H1 (cell line): Measurements from ENCODE around the gene HS6ST1. TPM values are rescaled to one million over a fixed set of nuclear protein-coding genes. Genes with fewer than 3 reads are reported as not detected.

Experiments used
- ASH2L ChIP-seq: fragments of 200-600, 300-600 bp; sonication (generic); IDR thresholded peaks from one replicate; pipeline ENCODE4 v1.7.1; 2017; ENCODE audit warnings: low read length
- CHD2 ChIP-seq: IDR thresholded peaks from 2 replicates; pipeline ENCODE4 v1.6.1; 2012; ENCODE audit warnings: low read length, improper control_type of control experiment
- EP300 ChIP-seq, 2 experiments: IDR thresholded peaks; 1 replicate in 1 of 2; 2 replicates in 1 of 2; pipeline ENCODE4 v1.6.1; 2011 to 2012; ENCODE audit warnings: low read depth in 2 of 2, low read length in 2 of 2, mild to moderate bottlenecking in 2 of 2, borderline replicate concordance in 1 of 2, inconsistent platforms in 1 of 2, moderate library complexity in 1 of 2
- GTF2F1 ChIP-seq: IDR thresholded peaks from 2 replicates; pipeline ENCODE4 v1.6.1; 2012; ENCODE audit warnings: low read depth, low read length, improper control_type of control experiment, borderline replicate concordance
- PHF8 ChIP-seq: fragments of 200-600 bp; sonication (generic); conservative IDR thresholded peaks from 2 replicates; pipeline ENCODE4 v1.7.1; 2012; ENCODE audit warnings: low read depth, mild to moderate bottlenecking, inconsistent platforms, low read length, moderate library complexity
- POLR2A ChIP-seq, 2 experiments: IDR thresholded peaks; 1 replicate in 1 of 2; 2 replicates in 1 of 2; pipeline ENCODE4 v1.6.1; 2011; ENCODE audit warnings: low read depth in 2 of 2, low read length in 2 of 2, mild to moderate bottlenecking in 2 of 2; ENCODE audit errors: control extremely low read depth in 1 of 2
- RNF2 ChIP-seq: fragments of 200-900, 300-1000 bp; sonication (generic); IDR thresholded peaks from 2 replicates; pipeline ENCODE4 v1.7.1; 2016; ENCODE audit warnings: borderline replicate concordance, low read depth, mild to moderate bottlenecking, antibody characterized with exemption, low read length; ENCODE audit not compliant: poor library complexity, severe bottlenecking; ENCODE audit errors: missing control alignments
- polyA plus RNA-seq, 7 experiments: library from polyadenylated mRNA; depleted of rRNA in 3 of 7; stranded (reverse) in 5 of 7; unstranded in 2 of 7; fragments of >200 nt in 5 of 7; fragments of 200-250 nt in 2 of 7; gene quantifications; 1 replicate in 5 of 7; 2 replicates in 1 of 7; 4 replicates in 1 of 7; pipeline versions ENCODE4 v1.2.1 to v1.2.3, GENCODE V29; 2011 to 2013; ENCODE audit warnings: missing spikeins in 2 of 7, mixed read lengths in 2 of 7
- total RNA-seq: library from RNA; stranded (reverse); fragmentation: NEBNext Ultra II Directional; extraction: Animal tissue kit (Norgen Biotek cat#: 25700); gene quantifications from 2 replicates; pipeline ENCODE4 v1.2.1, GENCODE V29; 2021
- TF ChIP-seq, protein P1 (sequence below): IDR thresholded peaks from 2 replicates; pipeline ENCODE4 v1.6.1; 2012; ENCODE audit warnings: inconsistent platforms

The HS6ST1 gene
- total and polyA plus RNA-seq, 2 of the 8 experiments (the other 6 are each of a cell fraction or from before 2014, with no cell fraction given), result 37.4 to 74.6 TPM

DNA sequence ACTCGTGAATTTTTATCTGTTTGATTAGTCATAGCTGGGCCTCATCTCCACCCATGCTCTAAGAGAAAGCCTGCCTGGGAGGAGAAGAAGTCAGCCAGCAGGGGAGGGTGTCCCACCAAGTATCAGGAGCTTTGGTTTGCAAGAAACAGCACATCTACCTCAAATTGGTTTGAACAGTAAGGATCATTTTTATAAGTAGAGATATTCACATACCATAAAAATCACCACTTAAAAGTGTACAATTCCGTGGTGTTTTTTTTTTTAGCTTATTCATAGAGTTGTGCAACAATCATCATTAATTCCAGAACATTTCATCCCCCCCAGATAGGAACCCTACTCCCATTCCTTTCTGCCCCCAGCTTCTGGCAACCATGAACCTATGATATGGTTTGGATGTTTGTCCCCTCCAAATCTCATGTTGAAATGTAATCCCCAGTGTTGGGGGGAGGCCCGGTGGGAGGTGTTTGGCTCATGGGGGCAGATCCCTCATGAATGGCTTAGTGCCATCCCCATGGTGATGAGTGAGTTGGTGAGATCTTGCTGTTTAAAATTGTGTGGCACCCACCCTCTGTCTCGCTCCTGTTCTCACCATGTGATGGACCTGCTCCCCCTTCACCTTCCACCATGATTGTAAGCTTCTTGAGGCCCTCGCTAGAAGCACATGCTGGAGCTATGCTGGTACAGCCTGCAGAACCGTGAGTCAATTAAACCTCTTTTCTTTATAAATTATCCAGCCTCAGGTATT lies 36.2 kb upstream of the HS6ST1 start (continued):
- TF ChIP-seq EP300 (IDR thresholded peaks at IDR 0.05; ENCODE audit: borderline replicate concordance in 1 of 2, low read depth in 2 of 2, low read length in 2 of 2), result no peak
- no peak for TF ChIP-seq ASH2L
- TF ChIP-seq, protein P1, sequence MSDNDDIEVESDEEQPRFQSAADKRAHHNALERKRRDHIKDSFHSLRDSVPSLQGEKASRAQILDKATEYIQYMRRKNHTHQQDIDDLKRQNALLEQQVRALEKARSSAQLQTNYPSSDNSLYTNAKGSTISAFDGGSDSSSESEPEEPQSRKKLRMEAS, result no peak
- no peak for TF ChIP-seq POLR2A (IDR thresholded peaks at IDR 0.05; ENCODE audit: control extremely low read depth in 1 of 2, low read depth in 2 of 2, low read length in 2 of 2)
- TF ChIP-seq RNF2, result no peak
- TF ChIP-seq GTF2F1, result no peak
- TF ChIP-seq PHF8, result no peak
- TF ChIP-seq CHD2, result no peak
